CD14-positive monocyte (primary cell): ENCODE results near the gene MAP3K6. TPM values are rescaled to one million over a fixed set of nuclear protein-coding genes. Genes with fewer than 3 reads are reported as not detected.

Source experiments
- DNase-seq, 3 donors: peaks; one replicate each; pipeline ENCODE4 v3.0.0-alpha.2; 2011 to 2022
- H2AFZ ChIP-seq: 2 replicates; pipeline ENCODE4 v1.6.0; 2012; ENCODE audit warnings: mild to moderate bottlenecking, low read depth, low read length, inconsistent platforms; ENCODE audit not compliant: insufficient read depth, poor library complexity, severe bottlenecking
- H3K27ac ChIP-seq, 2 donors: 1 replicate in 1 of 2; 2 replicates in 1 of 2; pipeline ENCODE4 v1.5.1; 2012 to 2013; ENCODE audit warnings: low read length in 2 of 2, control low read depth in 1 of 2, inconsistent platforms in 1 of 2, low read depth in 1 of 2, mild to moderate bottlenecking in 1 of 2
- H3K27me3 ChIP-seq, 2 donors: one replicate each; pipeline versions ENCODE4 v1.6.0 to v1.6.1; 2011 to 2013; ENCODE audit warnings: low read length in 2 of 2; ENCODE audit not compliant: control insufficient read depth in 2 of 2, insufficient read depth in 2 of 2
- H3K36me3 ChIP-seq, 2 donors: replicated peaks in 1 of 2; 1 replicate in 1 of 2; 2 replicates in 1 of 2; pipeline versions ENCODE4 v1.5.1 to v1.6.1; 2012 to 2013; ENCODE audit warnings: low read length in 2 of 2, control low read depth in 1 of 2, inconsistent platforms in 1 of 2, mild to moderate bottlenecking in 1 of 2; ENCODE audit not compliant: insufficient read depth in 2 of 2, control insufficient read depth in 1 of 2
- H3K4me1 ChIP-seq, 2 donors: 1 replicate in 1 of 2; 2 replicates in 1 of 2; pipeline versions ENCODE4 v1.5.1 to v1.6.1; 2012 to 2013; ENCODE audit warnings: low read length in 2 of 2, control low read depth in 1 of 2, inconsistent platforms in 1 of 2, mild to moderate bottlenecking in 1 of 2, moderate library complexity in 1 of 2; ENCODE audit not compliant: insufficient read depth in 2 of 2, control insufficient read depth in 1 of 2
- H3K4me2 ChIP-seq: replicated peaks from 2 replicates; pipeline ENCODE3; 2012; ENCODE audit warnings: low read length, moderate library complexity, mild to moderate bottlenecking; ENCODE audit not compliant: poor library complexity, severe bottlenecking; ENCODE audit errors: extremely low read depth
- H3K4me3 ChIP-seq, 3 experiments: fragments of 200-600 bp in 1 of 3; sonication (generic) in 1 of 3; replicated peaks in 1 of 3; 1 replicate in 2 of 3; 2 replicates in 1 of 3; pipeline ENCODE4 v1.5.1; 2011 to 2013; ENCODE audit warnings: low read length in 3 of 3, mild to moderate bottlenecking in 3 of 3, control low read depth in 2 of 3, low read depth in 2 of 3, inconsistent platforms in 1 of 3, moderate library complexity in 1 of 3
- H3K79me2 ChIP-seq: 2 replicates; pipeline ENCODE4 v1.6.0; 2012; ENCODE audit warnings: mild to moderate bottlenecking, control low read depth, inconsistent platforms, low read length, moderate library complexity; ENCODE audit not compliant: insufficient read depth
- H3K9ac ChIP-seq: 2 replicates; pipeline ENCODE4 v1.6.0; 2017; ENCODE audit warnings: low read length, mild to moderate bottlenecking; ENCODE audit not compliant: insufficient read depth, poor library complexity, severe bottlenecking
- H3K9me3 ChIP-seq, 2 donors: replicated peaks in 1 of 2; 1 replicate in 1 of 2; 2 replicates in 1 of 2; pipeline versions ENCODE4 v1.5.1 to v1.6.1; 2012 to 2013; ENCODE audit warnings: low read length in 2 of 2, control low read depth in 1 of 2; ENCODE audit not compliant: control insufficient read depth in 1 of 2, insufficient read depth in 1 of 2
- H4K20me1 ChIP-seq: 2 replicates; pipeline ENCODE4 v1.6.0; 2012; ENCODE audit warnings: mild to moderate bottlenecking, low read length, control low read depth, moderate library complexity; ENCODE audit not compliant: insufficient read depth
- H3K27ac Mint-ChIP-seq, 7 donors: one replicate each; pipeline ENCODE4 v1.8.0; 2020; ENCODE audit warnings: mild to moderate bottlenecking in 7 of 7, mixed read lengths in 7 of 7, moderate library complexity in 6 of 7, inconsistent platforms in 2 of 7
- H3K27me3 Mint-ChIP-seq, 3 donors: one replicate each; pipeline ENCODE4 v1.8.0; 2021 to 2022; ENCODE audit warnings: low read depth in 3 of 3, mild to moderate bottlenecking in 3 of 3, mixed read lengths in 3 of 3, moderate library complexity in 3 of 3, inconsistent platforms in 1 of 3
- H3K36me3 Mint-ChIP-seq, 2 donors: one replicate each; pipeline ENCODE4 v1.8.0; 2020; ENCODE audit warnings: mixed read lengths in 2 of 2, inconsistent platforms in 1 of 2, mild to moderate bottlenecking in 1 of 2
- H3K4me1 Mint-ChIP-seq: one replicate; pipeline ENCODE4 v1.8.0; 2020; ENCODE audit warnings: mild to moderate bottlenecking, mixed read lengths
- H3K4me3 Mint-ChIP-seq, 2 donors: one replicate each; pipeline ENCODE4 v1.8.0; 2020; ENCODE audit warnings: mild to moderate bottlenecking in 2 of 2, mixed read lengths in 2 of 2, moderate library complexity in 1 of 2
- H3K9me3 Mint-ChIP-seq, 7 donors: one replicate each; pipeline ENCODE4 v1.8.0; 2020 to 2022; ENCODE audit warnings: mixed read lengths in 7 of 7, mild to moderate bottlenecking in 6 of 7, moderate library complexity in 6 of 7, inconsistent platforms in 2 of 7
- CTCF ChIP-seq: fragments of 200-600 bp; IDR thresholded peaks from one replicate; pipeline ENCODE4 v1.8.0; 2022; ENCODE audit warnings: antibody characterized with exemption, mild to moderate bottlenecking
- WGBS: methylation state at CpG from one replicate; pipeline ENCODE4 v1.1.5; 2013; ENCODE audit warnings: missing lambda C conversion rate; ENCODE audit not compliant: insufficient coverage; 5-methylcytosine and 5-hydroxymethylcytosine counted together
- intact Hi-C, 2 donors: fragments of 100-400 bp; cut with micrococcal nuclease; formaldehyde crosslinking; loops; one replicate each; pipeline versions ENCODE4 v1.15.0 to v1.15.1; 2023
- polyA plus RNA-seq, 3 donors: library from polyadenylated mRNA; depleted of rRNA in 1 of 3; unstranded in 2 of 3; stranded (reverse) in 1 of 3; fragments of 300-500 nt in 2 of 3; fragments of >200 nt in 1 of 3; fragmentation: Illumina TruSeq in 2 of 3; gene quantifications; 1 replicate in 2 of 3; 2 replicates in 1 of 3; pipeline ENCODE4 v1.2.3, GENCODE V29; 2012 to 2021

The MAP3K6 gene
- polyA plus RNA-seq, 3 donors, result 3.2 to 14.8 (median 6.7) TPM

GRCh38 chr1:27333717-27334279 is 33.0 kb downstream of the MAP3K6 start:
- H3K4me3 ChIP-seq, result no peak overlapping the region
- H3K4me2 ChIP-seq, result no peak overlapping the region
- TF ChIP-seq CTCF, result no peak
- H3K9ac ChIP-seq, result no peak overlapping the region
- H3K79me2 ChIP-seq, result peaks cover 16% of the 10 kb centered on the region
- peaks cover 63 to 74% of the 10 kb centered on the region in 2 donors for H3K36me3 ChIP-seq
- no peaks in the 10 kb centered on the region for H3K27me3 ChIP-seq
- DNase-seq, result no peak
- peaks cover 64 to 83% of the 10 kb centered on the region in 2 donors for H3K36me3 Mint-ChIP-seq
- intact Hi-C loops, result no loop called here
- H3K27ac ChIP-seq, result no peak overlapping the region
- peaks cover 0 to 2% (median 1%) of the 10 kb centered on the region in 3 donors for H3K27me3 Mint-ChIP-seq
- no peaks in the 10 kb centered on the region for H3K9me3 ChIP-seq
- peak overlapping the region in 1 of 7 donors; percentile 35 for H3K27ac Mint-ChIP-seq
- H2AFZ ChIP-seq, result no peak overlapping the region
- H3K4me1 Mint-ChIP-seq, result peaks cover 7% of the 10 kb centered on the region
- no peak overlapping the region for H3K4me3 Mint-ChIP-seq
- H3K9me3 Mint-ChIP-seq, result peaks cover 0 to 2% (median 0%) of the 10 kb centered on the region in 7 donors
- 98% methylated on average over 13 of the region's 17 CpGs for WGBS
- H4K20me1 ChIP-seq, result peaks cover 20% of the 10 kb centered on the region
- peaks cover 5 to 8% of the 10 kb centered on the region in 2 donors for H3K4me1 ChIP-seq

DNA sequence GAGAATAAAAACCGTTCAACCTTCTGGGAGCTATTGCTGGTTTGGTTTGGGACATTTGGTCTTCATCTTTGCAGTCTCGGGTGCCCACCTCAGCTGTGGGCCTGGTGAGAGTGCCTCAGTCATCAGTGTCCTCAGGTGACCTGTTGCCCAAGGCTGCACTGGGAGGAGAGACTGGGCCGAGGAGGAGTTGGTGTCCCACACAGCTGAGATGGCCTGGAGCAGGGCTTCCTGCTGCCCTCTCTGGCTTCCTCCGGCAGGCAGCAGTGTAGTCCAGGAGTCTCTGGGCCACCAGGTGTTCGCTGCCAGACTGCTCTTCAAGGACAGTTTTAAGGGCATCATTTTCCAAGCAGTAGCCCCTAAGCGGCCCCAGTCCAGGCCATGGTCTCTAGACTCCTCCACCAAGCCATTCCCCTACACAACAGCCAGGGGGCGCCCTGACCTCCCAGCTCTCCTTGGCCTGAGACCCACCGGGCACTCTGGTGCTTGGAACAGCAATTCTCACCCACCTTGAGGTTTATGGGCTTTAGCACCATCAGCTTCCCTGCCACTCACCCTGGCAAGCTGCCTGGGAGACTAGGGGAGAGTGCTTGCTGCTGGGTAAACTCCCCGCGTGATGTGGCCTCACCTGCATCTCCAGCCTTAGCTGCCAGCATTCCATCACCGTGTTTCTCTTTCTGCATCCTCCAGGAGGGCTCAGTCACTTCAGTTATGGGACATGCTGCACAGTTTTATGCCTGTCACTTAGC is 34.1 kb downstream of the MAP3K6 start:
- H3K4me3 ChIP-seq, result no peak overlapping the region
- H3K9me3 ChIP-seq, result no peaks in the 10 kb centered on the region
- peaks cover 4 to 6% of the 10 kb centered on the region in 2 donors for H3K4me1 ChIP-seq
- H3K27me3 Mint-ChIP-seq, result peaks cover 0 to 3% (median 2%) of the 10 kb centered on the region in 3 donors
- peak overlapping the region in 1 of 7 donors; percentile 66 for H3K27ac Mint-ChIP-seq
- H4K20me1 ChIP-seq, result peaks cover 30% of the 10 kb centered on the region
- peaks cover 67 to 86% of the 10 kb centered on the region in 2 donors for H3K36me3 Mint-ChIP-seq
- H3K4me3 Mint-ChIP-seq, result no peak overlapping the region
- H3K9ac ChIP-seq, result no peak overlapping the region
- DNase-seq, result peak in 2 of 3 donors; percentile 38 to 49
- H3K79me2 ChIP-seq, result peaks cover 27% of the 10 kb centered on the region
- intact Hi-C loops, result no loop called here
- H2AFZ ChIP-seq, result no peak overlapping the region
- peaks cover 0 to 2% (median 0%) of the 10 kb centered on the region in 7 donors for H3K9me3 Mint-ChIP-seq
- H3K36me3 ChIP-seq, result peaks cover 68 to 85% of the 10 kb centered on the region in 2 donors
- H3K27me3 ChIP-seq, result no peaks in the 10 kb centered on the region
- peak overlapping the region in 1 of 2 donors; percentile 48 for H3K27ac ChIP-seq
- no peak overlapping the region for H3K4me2 ChIP-seq
- peak; percentile 93 for TF ChIP-seq CTCF
- WGBS, result 78% methylated on average over 10 of the region's 11 CpGs
- peaks cover 7% of the 10 kb centered on the region for H3K4me1 Mint-ChIP-seq
